HEK293T (cell line): ENCODE measurements around the gene VAT1.

ENCODE experiments used
- ELF4 ChIP-seq: fragments of 450-650 bp; IDR thresholded peaks from 2 replicates; pipeline ENCODE4 v1.6.1; 2017; ENCODE audit warnings: antibody characterized with exemption
- LEF1 ChIP-seq: fragments of 450-650 bp; IDR thresholded peaks from 2 replicates; pipeline ENCODE4 v1.6.1; 2017; ENCODE audit warnings: mild to moderate bottlenecking, borderline replicate concordance
- SP1 ChIP-seq: fragments of 450-650 bp; IDR thresholded peaks from 2 replicates; pipeline ENCODE4 v1.6.1; 2017
- ZNF384 ChIP-seq: fragments of 450-650 bp; IDR thresholded peaks from 2 replicates; pipeline ENCODE4 v1.6.1; 2016

GRCh38 chr17:43018008-43018853 is 4.0 kb downstream of the VAT1 start:
- TF ChIP-seq SP1, result no peak
- TF ChIP-seq LEF1, result no peak
- TF ChIP-seq ZNF384, result no peak
- no peak for TF ChIP-seq ELF4
